HL-60 (cell line): ENCODE data around the gene C20orf96.

Experiments used
- DNase-seq, 2 experiments: peaks; one replicate each; pipeline ENCODE4 v3.0.0-alpha.2; 2010 to 2020; ENCODE audit warnings: low read depth in 1 of 2, low spot score in 1 of 2
- H3K27ac ChIP-seq: fragments of 250-450 bp; sonication (Bioruptor Pico); replicated peaks from 2 replicates; pipeline ENCODE4 v1.5.1; 2020; ENCODE audit warnings: mild to moderate bottlenecking, moderate library complexity
- H3K27me3 ChIP-seq: fragments of 250-450 bp; sonication (Bioruptor Pico); 2 replicates; pipeline ENCODE4 v1.5.1; 2021; ENCODE audit warnings: mild to moderate bottlenecking, moderate library complexity; ENCODE audit not compliant: insufficient read depth, poor library complexity, severe bottlenecking
- H3K4me3 ChIP-seq: replicated peaks from 2 replicates; pipeline ENCODE4 v1.5.1; 2011; ENCODE audit warnings: mild to moderate bottlenecking, control low read depth, low read length; ENCODE audit not compliant: insufficient read depth
- CTCF ChIP-seq: IDR thresholded peaks from one replicate; pipeline ENCODE4 v1.5.1; 2011; ENCODE audit warnings: low read length, control low read depth, inconsistent platforms; ENCODE audit not compliant: insufficient read depth
- GABPA ChIP-seq: IDR thresholded peaks from 2 replicates; pipeline ENCODE4 v1.6.1; 2012; ENCODE audit warnings: low read depth
- POLR2AphosphoS5 ChIP-seq: IDR thresholded peaks from 2 replicates; pipeline ENCODE4 v1.6.1; 2012; ENCODE audit warnings: low read depth
- SPI1 ChIP-seq: IDR thresholded peaks from 2 replicates; pipeline ENCODE4 v1.6.1; 2012; ENCODE audit warnings: low read depth, mild to moderate bottlenecking, borderline replicate concordance
- TF ChIP-seq, protein P1 (sequence below): IDR thresholded peaks from 2 replicates; pipeline ENCODE4 v1.6.1; 2012; ENCODE audit warnings: low read depth; ENCODE audit not compliant: insufficient replicate concordance

The C20orf96 gene

GRCh38 chr20:271528-271927 lies 19.0 kb downstream of the C20orf96 start:
- TF ChIP-seq POLR2AphosphoS5: no peak
- TF ChIP-seq, protein P1, sequence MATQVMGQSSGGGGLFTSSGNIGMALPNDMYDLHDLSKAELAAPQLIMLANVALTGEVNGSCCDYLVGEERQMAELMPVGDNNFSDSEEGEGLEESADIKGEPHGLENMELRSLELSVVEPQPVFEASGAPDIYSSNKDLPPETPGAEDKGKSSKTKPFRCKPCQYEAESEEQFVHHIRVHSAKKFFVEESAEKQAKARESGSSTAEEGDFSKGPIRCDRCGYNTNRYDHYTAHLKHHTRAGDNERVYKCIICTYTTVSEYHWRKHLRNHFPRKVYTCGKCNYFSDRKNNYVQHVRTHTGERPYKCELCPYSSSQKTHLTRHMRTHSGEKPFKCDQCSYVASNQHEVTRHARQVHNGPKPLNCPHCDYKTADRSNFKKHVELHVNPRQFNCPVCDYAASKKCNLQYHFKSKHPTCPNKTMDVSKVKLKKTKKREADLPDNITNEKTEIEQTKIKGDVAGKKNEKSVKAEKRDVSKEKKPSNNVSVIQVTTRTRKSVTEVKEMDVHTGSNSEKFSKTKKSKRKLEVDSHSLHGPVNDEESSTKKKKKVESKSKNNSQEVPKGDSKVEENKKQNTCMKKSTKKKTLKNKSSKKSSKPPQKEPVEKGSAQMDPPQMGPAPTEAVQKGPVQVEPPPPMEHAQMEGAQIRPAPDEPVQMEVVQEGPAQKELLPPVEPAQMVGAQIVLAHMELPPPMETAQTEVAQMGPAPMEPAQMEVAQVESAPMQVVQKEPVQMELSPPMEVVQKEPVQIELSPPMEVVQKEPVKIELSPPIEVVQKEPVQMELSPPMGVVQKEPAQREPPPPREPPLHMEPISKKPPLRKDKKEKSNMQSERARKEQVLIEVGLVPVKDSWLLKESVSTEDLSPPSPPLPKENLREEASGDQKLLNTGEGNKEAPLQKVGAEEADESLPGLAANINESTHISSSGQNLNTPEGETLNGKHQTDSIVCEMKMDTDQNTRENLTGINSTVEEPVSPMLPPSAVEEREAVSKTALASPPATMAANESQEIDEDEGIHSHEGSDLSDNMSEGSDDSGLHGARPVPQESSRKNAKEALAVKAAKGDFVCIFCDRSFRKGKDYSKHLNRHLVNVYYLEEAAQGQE: no peak
- no peak for TF ChIP-seq SPI1
- TF ChIP-seq CTCF: no peak
- TF ChIP-seq GABPA: no peak
- no peak for DNase-seq
- H3K27ac ChIP-seq: no peak overlapping the region
- no peaks in the 10 kb centered on the region for H3K27me3 ChIP-seq
- H3K4me3 ChIP-seq: no peak overlapping the region

DNA sequence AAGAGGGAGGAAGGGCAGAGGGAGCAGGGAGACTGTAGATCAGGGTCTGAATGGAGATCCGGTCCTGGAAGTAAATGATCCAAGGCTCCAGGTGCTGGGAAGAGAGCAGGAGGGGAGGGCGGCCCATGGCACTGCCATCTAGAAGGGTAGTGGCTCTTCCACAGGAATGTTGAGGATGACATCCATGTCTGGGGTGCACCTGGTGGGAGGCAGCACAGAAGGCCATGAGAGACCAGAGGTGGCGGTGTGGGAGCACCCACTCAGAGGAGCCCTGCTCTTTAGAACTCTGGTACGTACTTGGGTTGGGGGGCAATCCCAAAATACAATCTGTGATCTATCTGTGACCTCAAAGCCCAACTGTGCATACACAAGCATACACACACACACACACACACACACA lies 19.5 kb downstream of the C20orf96 start:
- Histone ChIP-seq H3K27me3 (no peaks in the 10 kb centered on the region), H3K27ac (no peak overlapping the region), H3K4me3 (no peak overlapping the region)
- TF ChIP-seq, protein P1: no peak
- no peak for TF ChIP-seq SPI1
- TF ChIP-seq POLR2AphosphoS5: no peak
- TF ChIP-seq GABPA: no peak
- no peak for TF ChIP-seq CTCF
- DNase-seq: no peak

DNA sequence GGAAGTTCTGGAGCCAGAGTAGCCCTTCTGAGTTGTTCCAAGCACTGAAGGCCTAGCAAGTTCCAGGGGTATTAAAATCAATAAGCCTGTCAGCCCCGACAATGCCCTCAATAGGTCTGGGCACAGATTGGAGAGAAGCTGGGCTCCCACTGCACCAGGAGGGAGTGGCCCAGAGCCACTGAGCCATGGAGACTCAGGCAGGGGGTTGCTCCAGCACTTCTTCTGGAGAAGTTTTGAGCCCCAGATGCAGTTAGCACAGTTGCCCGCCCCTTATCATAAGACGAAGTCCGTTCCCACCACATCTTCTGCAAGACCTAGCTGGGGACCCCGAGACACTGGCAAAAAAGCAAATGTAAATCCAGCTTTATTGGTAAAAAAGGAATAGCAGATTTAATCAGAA lies 20.0 kb downstream of the C20orf96 start:
- TF ChIP-seq CTCF (no peak), GABPA (no peak), POLR2AphosphoS5 (no peak), SPI1 (no peak)
- TF ChIP-seq, protein P1: no peak
- no peak for DNase-seq
- Histone ChIP-seq H3K27ac (no peak overlapping the region), H3K27me3 (no peaks in the 10 kb centered on the region), H3K4me3 (no peak overlapping the region)
